NOMO-1 treated with dmso at 0.1 percent for 144 hours (cell line): ENCODE measurements around the gene TOP3B.

Experiments used
- DNase-seq: peaks from one replicate; lab custom pipeline; 2025; ENCODE audit not compliant: unreplicated experiment; lab: John Stamatoyannopoulos, UW

TOP3B gene

DNA sequence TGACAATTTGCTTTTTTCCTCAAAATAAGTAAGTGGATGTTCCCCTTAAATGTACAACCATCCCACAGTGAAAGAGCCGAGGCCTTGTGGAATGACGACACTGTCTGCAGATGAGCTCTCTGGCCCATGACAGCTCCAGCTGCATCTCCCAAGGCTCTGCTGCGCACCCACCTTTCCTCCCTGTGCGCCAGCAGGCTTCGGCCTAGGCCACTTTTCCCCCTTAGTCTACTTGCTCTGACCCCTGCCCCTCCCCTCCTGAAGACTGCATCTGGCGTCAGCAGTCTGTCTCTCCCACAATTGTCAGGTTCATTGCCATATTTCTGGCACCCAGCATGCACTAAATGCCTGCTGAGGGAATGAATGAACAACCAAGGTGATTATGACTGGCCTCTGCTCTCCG is 2.0 kb downstream of the TOP3B start:
- DNase-seq, result no peak

- no peak for DNase-seq
Observed at GRCh38 chr22:21978564-21979386, 3.8 kb downstream of the TOP3B start.

DNA sequence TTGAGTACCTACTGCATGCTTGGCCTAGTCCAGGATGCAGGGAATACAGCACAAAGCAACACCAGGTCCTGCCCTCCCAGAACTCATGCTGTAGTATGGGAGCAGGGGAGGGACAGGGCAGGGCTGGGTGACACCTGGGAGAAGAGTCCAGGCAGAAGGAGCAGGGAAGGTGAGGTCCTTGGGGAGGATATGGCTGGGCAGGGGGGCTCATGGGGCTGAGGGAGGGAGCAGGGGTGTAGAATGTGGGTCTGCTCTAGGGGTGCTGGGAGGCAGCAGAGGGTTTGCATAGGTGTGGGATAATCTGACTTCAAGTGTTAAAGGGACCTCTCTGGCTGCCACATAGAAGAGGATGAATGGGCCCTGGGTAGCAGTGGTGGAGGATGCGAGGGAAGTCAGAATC is 4.8 kb downstream of the TOP3B start:
- DNase-seq, result no peak

DNA sequence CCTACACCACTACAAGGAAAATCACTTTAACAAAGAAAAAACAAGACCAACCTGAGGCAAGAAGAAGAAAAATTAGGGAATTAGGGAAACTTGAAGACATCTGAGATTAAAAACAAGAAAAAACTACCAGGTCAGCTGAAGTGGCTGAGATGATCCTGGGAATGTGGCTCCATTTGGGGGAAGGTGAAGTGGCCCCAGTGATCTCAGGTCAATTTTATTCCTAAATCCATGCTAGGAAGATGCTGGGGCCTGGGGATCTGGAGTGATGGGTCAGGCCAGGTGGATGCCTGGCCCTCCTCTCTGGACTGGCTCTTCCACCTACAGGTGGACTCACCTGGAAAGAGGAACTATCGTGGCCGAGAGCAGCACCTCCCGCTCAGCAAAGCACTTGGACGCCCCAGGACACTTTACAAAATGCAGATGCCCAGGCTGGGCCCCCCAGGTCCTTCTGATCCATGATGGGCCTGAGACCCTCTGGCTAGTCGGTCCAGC is 6.7 kb downstream of the TOP3B start:
- DNase-seq, result no peak

DNA sequence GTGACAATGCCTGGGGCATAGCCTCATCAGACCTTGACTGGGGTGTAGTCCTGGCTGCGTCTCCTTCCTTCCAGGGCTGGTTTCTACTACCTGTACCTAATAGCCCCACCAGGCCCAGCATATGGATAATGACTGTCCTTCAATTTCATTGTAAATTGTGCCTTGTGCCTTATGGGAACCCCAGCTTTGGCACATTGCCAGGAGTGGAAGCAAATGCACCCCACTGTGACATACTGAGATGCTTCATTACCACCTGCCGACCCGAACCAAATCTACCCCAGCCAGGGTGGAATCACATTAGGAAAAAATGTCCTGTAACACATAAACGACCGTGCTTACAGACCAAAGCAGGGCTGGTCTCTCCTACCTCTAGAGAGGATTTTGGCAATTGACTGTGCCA is 7.3 kb downstream of the TOP3B start:
- DNase-seq, result no peak

DNA sequence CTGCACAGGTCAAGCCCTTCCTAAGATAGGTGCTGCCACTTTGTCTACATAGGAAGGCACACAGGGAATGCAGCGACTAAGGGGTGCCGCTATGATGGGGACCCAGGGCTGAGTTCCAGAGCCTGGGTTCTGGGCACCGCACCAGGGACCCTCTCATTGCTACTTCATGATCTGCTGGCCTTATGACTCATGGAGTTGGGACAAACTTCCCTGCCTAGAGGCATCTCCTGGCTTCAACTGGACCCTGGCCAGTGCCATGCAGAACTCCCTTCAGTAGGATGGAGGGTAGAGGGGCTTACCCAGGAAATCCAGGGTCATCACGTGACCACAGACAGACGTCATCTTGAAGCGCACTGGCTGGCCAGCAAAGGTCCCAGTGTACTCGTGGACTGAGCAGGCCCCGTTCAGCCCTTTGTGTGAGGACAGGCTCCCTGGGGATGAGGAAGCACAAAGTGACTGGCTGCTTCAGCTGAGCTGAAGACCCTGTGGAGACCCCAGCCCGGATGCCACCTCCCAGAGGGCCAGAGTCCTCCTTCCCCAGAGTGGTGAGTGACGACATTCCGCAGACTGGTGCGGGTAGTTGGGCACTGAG is 8.4 kb downstream of the TOP3B start:
- no peak for DNase-seq

GRCh38 chr22:21972806-21973205 is 9.8 kb downstream of the TOP3B start:
- no peak for DNase-seq

GRCh38 chr22:21972293-21972779 is 10.3 kb downstream of the TOP3B start:
- DNase-seq, result no peak

DNA sequence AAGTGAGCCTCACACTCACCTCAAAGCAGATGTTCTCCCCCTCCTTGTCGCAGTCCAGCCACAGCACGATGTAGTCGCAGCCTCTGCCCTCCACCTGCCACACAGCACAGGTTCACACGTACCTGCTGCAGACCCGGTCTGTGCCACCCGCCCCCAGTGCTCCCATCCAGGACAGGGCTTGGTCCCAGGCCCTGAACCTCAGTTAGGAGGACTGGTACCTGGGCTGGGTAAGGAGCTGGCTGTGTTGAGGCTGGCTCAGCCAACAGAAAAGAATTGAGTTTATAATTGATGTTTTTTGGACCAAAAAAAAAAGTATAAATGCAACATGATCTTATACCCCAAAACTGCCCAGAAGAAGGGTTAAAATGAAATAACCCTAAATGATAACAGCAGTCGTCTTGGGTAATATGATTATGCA is 10.7 kb downstream of the TOP3B start:
- no peak for DNase-seq

DNA sequence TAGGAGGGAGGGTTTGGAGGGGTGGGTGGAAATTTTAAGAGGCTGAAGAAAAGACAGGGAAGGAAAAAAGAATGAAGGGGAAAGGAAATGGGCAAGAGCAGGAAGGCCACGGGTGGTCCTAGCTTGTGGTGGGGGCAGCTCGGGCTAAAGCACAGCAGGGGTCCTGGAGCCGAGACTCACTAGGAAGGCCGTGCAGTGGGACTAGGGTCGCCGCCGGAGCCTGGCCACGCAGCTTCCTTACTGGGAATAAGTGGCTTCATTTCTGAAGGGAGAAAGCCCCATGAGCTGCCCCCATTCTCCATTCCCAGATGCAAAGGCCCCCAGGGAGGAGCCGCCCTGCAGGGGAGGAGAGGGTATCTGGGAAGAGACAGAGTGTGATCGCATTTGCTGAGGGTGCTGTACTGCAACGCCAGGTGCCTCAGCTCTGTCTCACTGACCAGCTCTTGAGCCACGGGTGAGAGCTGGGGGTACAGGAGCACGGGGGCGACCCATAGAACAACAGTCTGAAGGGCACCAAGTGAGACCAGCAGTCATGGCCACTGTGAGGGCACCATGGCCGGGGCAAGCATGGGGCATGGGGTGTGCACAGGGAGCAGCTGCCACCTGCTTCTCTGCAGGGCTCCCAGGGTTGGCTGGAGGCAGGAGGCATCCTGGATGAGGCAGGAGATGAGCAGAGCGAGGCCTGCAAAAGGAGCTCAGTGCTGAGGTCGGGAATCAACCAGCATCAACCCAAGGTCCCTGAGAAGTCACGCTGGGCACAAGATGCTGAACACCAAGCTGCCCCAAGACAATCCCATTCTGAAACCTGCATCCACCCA is 11.6 kb downstream of the TOP3B start:
- no peak for DNase-seq

- no peak for DNase-seq
Observed at GRCh38 chr22:21970037-21970799, 12.4 kb downstream of the TOP3B start.

GRCh38 chr22:21968452-21969129 is 14.0 kb downstream of the TOP3B start:
- no peak for DNase-seq

- DNase-seq, result no peak
Observed at GRCh38 chr22:21967693-21968271, 14.8 kb downstream of the TOP3B start.

- no peak for DNase-seq
Observed at GRCh38 chr22:21966643-21967516, 15.7 kb downstream of the TOP3B start.

DNA sequence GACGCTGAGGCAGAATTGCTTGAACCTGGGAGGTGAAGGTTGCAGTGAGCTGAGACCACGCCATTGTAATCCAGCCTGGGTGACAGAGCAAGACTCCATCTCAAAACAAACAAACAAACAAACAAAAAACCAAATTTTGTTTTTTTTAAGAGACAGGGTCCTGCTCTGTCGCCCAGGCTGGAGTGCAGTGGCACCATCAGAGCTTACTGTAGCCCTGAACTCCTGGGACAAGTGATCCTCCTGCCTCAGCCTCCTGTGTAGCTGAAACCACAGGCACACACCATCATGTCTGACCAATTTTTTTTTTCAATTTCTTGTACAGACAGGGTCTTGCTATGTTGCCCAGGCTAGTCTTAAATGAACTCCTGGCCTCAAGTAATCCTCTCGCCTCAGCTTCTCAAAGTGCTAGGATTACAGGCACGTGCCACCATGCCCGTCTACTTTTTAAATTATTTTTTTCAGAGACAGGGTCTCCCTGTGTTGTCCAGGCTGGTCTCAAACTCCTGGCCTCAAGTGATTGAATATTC is 16.8 kb downstream of the TOP3B start:
- no peak for DNase-seq

DNA sequence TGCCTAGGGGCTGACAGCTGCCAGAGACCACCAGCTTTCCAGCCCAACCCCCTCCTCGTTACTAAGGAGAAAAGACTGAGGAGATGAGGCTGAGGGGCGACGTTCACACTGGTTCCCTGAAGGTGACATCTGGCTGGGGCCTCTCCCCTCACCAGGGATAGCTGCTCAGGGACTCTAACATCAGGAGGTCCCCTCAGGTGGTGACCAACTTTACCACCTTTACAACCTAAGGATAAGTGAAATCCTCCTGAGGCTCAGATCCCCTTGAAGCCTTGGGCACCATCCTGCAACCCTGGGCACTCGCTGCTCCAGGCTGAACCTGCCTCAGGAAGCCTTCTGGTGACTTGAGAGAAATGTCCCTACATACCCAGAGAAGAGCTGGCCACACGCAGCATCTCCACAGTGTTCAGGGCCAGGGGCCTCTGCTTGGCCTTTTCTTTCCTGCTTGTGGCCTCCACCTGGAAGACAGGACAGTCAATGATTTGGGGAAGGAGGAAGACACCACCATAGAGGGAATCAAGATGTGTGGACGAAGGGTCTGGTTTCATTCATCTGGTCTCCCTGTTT is 17.6 kb downstream of the TOP3B start:
- DNase-seq, result no peak

DNA sequence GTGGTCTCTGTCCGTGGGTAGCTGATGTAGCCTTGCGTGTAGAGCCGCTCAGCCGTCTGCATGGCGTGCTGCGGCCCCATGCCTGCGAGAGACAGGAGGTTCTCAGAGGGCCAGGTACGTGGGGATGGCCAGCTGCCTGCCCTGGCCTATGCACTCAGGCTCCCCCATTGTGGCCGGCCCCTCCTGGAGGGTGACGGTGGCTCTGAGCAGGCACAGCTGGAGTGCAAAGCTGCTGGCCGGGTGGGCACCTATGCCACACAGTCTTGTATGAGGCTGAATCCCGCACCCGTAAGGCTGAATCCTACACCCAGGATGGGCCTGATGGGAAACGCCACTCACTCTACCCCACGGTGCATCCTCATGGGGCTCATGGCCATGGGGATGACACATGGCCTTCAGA is 18.4 kb downstream of the TOP3B start:
- DNase-seq, result no peak

GRCh38 chr22:21963790-21964211 is 18.8 kb downstream of the TOP3B start:
- DNase-seq, result no peak
